ENCODE data around the gene CCNDBP1. TPM values are rescaled to one million over a fixed set of nuclear protein-coding genes. Genes with fewer than 3 reads are reported as not detected.

CCNDBP1 gene
- total RNA-seq, 2 donors from 2014 or later = 61.7 to 62.7 TPM

Other genes with a start within 250 kb of the CCNDBP1 start
- gene UBR1, start 79.4 kb upstream of the CCNDBP1 start, total RNA-seq = 10 to 100 TPM; 31.0 to 32.1 TPM
- gene TMEM62, start 51.8 kb upstream of the CCNDBP1 start, total RNA-seq = 10 to 100 TPM; 10.4 to 16.0 TPM
- gene EPB42, start 35.6 kb downstream of the CCNDBP1 start, total RNA-seq = not detected
- gene TGM5, start 81.5 kb downstream of the CCNDBP1 start, total RNA-seq = under 1 TPM in 1 of 2 donors, not detected in 1; 0.45 TPM
- not detected for gene TGM7, start 116.9 kb downstream of the CCNDBP1 start, total RNA-seq
- gene LCMT2, start 145.2 kb downstream of the CCNDBP1 start, total RNA-seq = 10 to 100 TPM in 1 of 2 donors, 1 to 10 TPM in 1; 4.4 to 11.1 TPM
- 10 to 100 TPM; 17.0 to 22.7 TPM for gene ZSCAN29, start 185.6 kb downstream of the CCNDBP1 start, total RNA-seq
- 10 to 100 TPM; 40.1 to 45.0 TPM for gene TUBGCP4, start 185.7 kb downstream of the CCNDBP1 start, total RNA-seq